Germinal center (tissue), 1 donor: ENCODE data around the gene KRT74.

Experiments used
- DNase-seq: peaks from one replicate; pipeline ENCODE4 v3.0.0; 2012; ENCODE audit warnings: mixed read lengths, low spot score

The KRT74 gene

DNA sequence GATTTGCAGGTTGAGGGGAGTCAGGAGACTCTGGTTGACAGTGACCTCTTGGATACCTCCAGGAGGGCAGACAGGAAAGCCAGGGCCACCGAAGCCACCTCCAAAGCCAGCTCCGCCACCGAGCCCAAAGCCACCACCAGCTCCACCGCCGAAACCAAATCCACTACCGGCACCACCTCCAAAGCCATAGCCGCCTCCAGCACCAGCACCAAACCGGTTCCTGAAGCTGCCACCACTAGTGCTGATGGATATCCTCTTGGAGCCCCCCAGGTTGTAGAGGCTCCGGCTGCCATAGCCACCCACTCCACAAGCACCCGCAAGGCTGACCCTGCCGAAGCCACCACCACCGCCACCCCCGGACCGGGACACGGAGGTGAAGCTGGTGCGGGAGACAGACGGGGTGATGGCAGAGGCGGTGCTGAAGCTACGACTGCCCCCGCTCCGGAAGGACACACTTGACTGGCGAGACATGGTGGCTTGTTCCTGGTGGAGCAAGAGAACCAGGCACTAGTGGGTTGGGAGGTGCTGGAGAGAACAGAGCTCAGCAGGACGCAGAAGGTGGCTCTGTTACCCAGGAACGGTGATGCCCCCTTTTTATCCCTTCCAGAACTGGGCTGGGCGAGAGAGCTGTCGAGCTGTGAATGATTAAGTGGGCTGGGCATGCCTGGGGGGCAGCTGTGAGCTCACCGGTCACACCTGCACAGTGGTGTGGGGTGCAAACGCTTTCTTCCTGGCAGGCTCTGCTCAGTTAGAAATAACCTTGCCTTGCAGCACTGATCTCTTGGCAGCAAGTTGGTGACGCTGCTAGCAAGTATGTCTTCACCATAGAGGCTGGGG, 53.6 kb downstream of the KRT74 start, which contains the start of gene KRT5:
Gene KRT5 (minus strand): TSS at position 569 of the 837 bp plus-strand sequence. CDS start 98 bp downstream, at position 471.
- no peak for DNase-seq

- DNase-seq: no peak
Measured at GRCh38 chr12:52519387-52519703, 54.3 kb downstream of the KRT74 start.

- no peak for DNase-seq
Measured at GRCh38 chr12:52518574-52519386, 54.9 kb downstream of the KRT74 start.

- DNase-seq: no peak
Measured at GRCh38 chr12:52517888-52518287, 55.8 kb downstream of the KRT74 start.

GRCh38 chr12:52517005-52517835, 56.4 kb downstream of the KRT74 start:
- DNase-seq: no peak

DNA sequence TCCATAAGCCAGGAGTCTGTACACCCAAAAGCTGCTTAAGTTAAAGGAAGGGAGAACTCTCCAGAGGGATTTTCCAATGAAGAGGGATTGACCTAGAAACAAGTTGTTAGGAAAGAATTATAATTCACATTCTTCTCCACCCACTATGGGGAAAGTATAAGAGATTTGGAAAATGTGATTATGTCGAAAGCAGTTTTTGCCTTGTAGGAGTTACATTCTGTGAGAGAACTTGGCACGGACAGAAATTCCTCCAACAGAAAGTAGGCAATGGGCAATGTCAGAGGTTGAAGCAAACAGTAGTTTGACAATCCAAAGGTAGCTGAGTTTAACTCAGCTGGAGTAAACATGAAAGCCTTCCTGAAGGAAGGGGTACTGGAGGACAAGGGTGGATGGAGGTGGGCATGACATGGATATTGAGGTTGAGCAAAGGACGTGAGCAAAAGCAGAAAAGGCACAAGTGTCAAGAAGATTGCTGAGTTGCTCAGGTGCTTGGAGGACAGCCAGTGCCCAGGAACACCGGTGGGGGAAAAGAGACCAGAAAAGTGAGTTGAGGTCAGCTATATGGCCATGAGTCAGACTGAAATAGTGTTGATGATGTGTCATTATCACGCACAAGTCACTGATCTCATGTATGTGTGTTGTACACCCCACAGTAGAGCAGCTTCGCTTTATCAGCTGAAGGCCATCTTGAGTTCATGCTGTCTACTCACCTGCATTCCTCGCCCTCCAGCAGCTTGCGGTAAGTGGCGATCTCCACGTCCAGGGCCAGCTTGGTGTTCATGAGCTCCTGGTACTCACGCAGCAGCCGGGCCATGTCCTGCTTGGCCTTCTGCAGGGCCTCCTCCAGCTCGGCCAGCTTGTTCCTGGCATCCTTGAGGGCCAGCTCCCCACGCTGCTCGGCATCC, 57.5 kb downstream of the KRT74 start:
- no peak for DNase-seq
